Liver (tissue), 9 donors: ENCODE measurements around the gene LRIT1. TPM values are rescaled to one million over a fixed set of nuclear protein-coding genes. Genes with fewer than 3 reads are reported as not detected.

ENCODE experiments used
- DNase-seq: peaks from one replicate; pipeline ENCODE4 v3.0.0-alpha.2; 2017; ENCODE audit warnings: low spot score
- H3K27ac ChIP-seq, 2 donors: one replicate each; pipeline ENCODE4 v1.7.0; 2013; ENCODE audit warnings: inconsistent platforms in 2 of 2, low read length in 2 of 2, control low read depth in 1 of 2, low read depth in 1 of 2, mild to moderate bottlenecking in 1 of 2
- H3K27me3 ChIP-seq, 4 donors: one replicate each; pipeline versions ENCODE4 v1.6.1 to v1.7.0; 2013; ENCODE audit warnings: low read length in 3 of 4, inconsistent platforms in 1 of 4, mild to moderate bottlenecking in 1 of 4, moderate library complexity in 1 of 4; ENCODE audit not compliant: control insufficient read depth in 4 of 4, insufficient read depth in 4 of 4
- H3K36me3 ChIP-seq, 4 donors: one replicate each; pipeline versions ENCODE4 v1.6.1 to v1.7.0; 2013; ENCODE audit warnings: low read length in 3 of 4, mild to moderate bottlenecking in 3 of 4, low read depth in 1 of 4, moderate library complexity in 1 of 4; ENCODE audit not compliant: control insufficient read depth in 4 of 4, insufficient read depth in 3 of 4
- H3K4me1 ChIP-seq, 4 donors: one replicate each; pipeline versions ENCODE4 v1.6.1 to v1.7.0; 2013; ENCODE audit warnings: low read length in 3 of 4, mild to moderate bottlenecking in 3 of 4, moderate library complexity in 1 of 4; ENCODE audit not compliant: control insufficient read depth in 4 of 4, insufficient read depth in 4 of 4
- H3K4me3 ChIP-seq, 3 donors: one replicate each; pipeline versions ENCODE4 v1.6.1 to v1.7.0; 2013; ENCODE audit warnings: low read length in 3 of 3, control low read depth in 1 of 3, low read depth in 1 of 3, mild to moderate bottlenecking in 1 of 3
- H3K9ac ChIP-seq, 2 donors: one replicate each; pipeline ENCODE4 v1.7.0; 2013; ENCODE audit warnings: low read length in 2 of 2, mild to moderate bottlenecking in 2 of 2, moderate library complexity in 2 of 2, control low read depth in 1 of 2, low read depth in 1 of 2
- H3K9me3 ChIP-seq, 4 donors: one replicate each; pipeline versions ENCODE4 v1.6.1 to v1.7.0; 2013; ENCODE audit warnings: low read length in 3 of 4; ENCODE audit not compliant: control insufficient read depth in 4 of 4
- EGR1 ChIP-seq, 2 donors: IDR thresholded peaks; 2 replicates each; pipeline ENCODE4 v1.6.1; 2016 to 2018; ENCODE audit warnings: antibody characterized with exemption in 2 of 2, low read depth in 2 of 2
- FOXA1 ChIP-seq: IDR thresholded peaks from 2 replicates; pipeline ENCODE4 v1.6.1; 2016; ENCODE audit warnings: antibody characterized with exemption
- FOXA2 ChIP-seq: IDR thresholded peaks from 2 replicates; pipeline ENCODE4 v1.6.1; 2016; ENCODE audit warnings: antibody characterized with exemption
- GABPA ChIP-seq, 2 donors: IDR thresholded peaks in 1 of 2; conservative IDR thresholded peaks in 1 of 2; 2 replicates each; pipeline ENCODE4 v1.6.1; 2016; ENCODE audit warnings: antibody characterized with exemption in 2 of 2, mild to moderate bottlenecking in 1 of 2, moderate library complexity in 1 of 2
- HNF4A ChIP-seq, 2 donors: conservative IDR thresholded peaks; 2 replicates each; pipeline ENCODE4 v1.6.1; 2016; ENCODE audit warnings: antibody characterized with exemption in 2 of 2, mild to moderate bottlenecking in 2 of 2
- HNF4G ChIP-seq: IDR thresholded peaks from 2 replicates; pipeline ENCODE4 v1.6.1; 2016; ENCODE audit warnings: antibody characterized with exemption
- JUND ChIP-seq, 2 donors: IDR thresholded peaks; 2 replicates each; pipeline ENCODE4 v1.6.1; 2016; ENCODE audit warnings: antibody characterized with exemption in 2 of 2
- RAD21 ChIP-seq, 2 donors: IDR thresholded peaks; 2 replicates each; pipeline ENCODE4 v1.6.1; 2016; ENCODE audit warnings: antibody characterized with exemption in 2 of 2, mild to moderate bottlenecking in 2 of 2
- RXRA ChIP-seq, 2 donors: IDR thresholded peaks; 2 replicates each; pipeline ENCODE4 v1.6.1; 2017 to 2018; ENCODE audit warnings: antibody characterized with exemption in 2 of 2, mild to moderate bottlenecking in 1 of 2
- SP1 ChIP-seq: IDR thresholded peaks from 2 replicates; pipeline ENCODE4 v1.6.1; 2018; ENCODE audit warnings: antibody characterized with exemption, mild to moderate bottlenecking
- TAF1 ChIP-seq: conservative IDR thresholded peaks from 2 replicates; pipeline ENCODE4 v1.6.1; 2016; ENCODE audit warnings: antibody characterized with exemption, mild to moderate bottlenecking
- YY1 ChIP-seq: IDR thresholded peaks from 2 replicates; pipeline ENCODE4 v1.6.1; 2016; ENCODE audit warnings: antibody characterized with exemption, mild to moderate bottlenecking
- WGBS: extraction: QIAGEN DNeasy Blood & Tissue Kit; methylation state at CpG from one replicate; pipeline ENCODE4 v1.1.7; 2013; 5-methylcytosine and 5-hydroxymethylcytosine counted together
- polyA plus RNA-seq, 2 donors: library from polyadenylated mRNA; stranded (reverse) in 1 of 2; unstranded in 1 of 2; fragments of 200-250 nt in 1 of 2; fragments of >200 nt in 1 of 2; fragmentation: Nextera tagmentation in 1 of 2; extraction: Ambion mirVana in 1 of 2; gene quantifications; one replicate each; pipeline versions ENCODE4 v1.2.1 to v1.2.3, GENCODE V29; 2013 to 2015
- total RNA-seq, 2 donors: library from RNA; depleted of rRNA; stranded (reverse); fragments of >200 nt; gene quantifications; one replicate each; pipeline ENCODE4 v1.2.3, GENCODE V29; 2014
- TF ChIP-seq, protein P1 (sequence below): IDR thresholded peaks from 2 replicates; pipeline ENCODE4 v1.6.1; 2016; ENCODE audit warnings: antibody characterized with exemption
- TF ChIP-seq, protein P2 (sequence below): fragments of 150-350 bp; IDR thresholded peaks from 2 replicates; pipeline ENCODE4 v1.5.1; 2017; ENCODE audit warnings: improper control_type of control experiment, low read depth, low read length; ENCODE audit not compliant: missing input control
- TF ChIP-seq, protein P3 (sequence below): IDR thresholded peaks from 2 replicates; pipeline ENCODE4 v1.6.1; 2016; ENCODE audit warnings: antibody characterized with exemption
- TF ChIP-seq, protein P4 (sequence below): IDR thresholded peaks from 2 replicates; pipeline ENCODE4 v1.6.1; 2016; ENCODE audit warnings: antibody characterized with exemption, mild to moderate bottlenecking
- TF ChIP-seq, protein P5 (sequence below): IDR thresholded peaks from 2 replicates; pipeline ENCODE4 v1.6.1; 2016; ENCODE audit warnings: antibody characterized with exemption
- donor health status: healthy.
- donor health status: healthy.
- donor health status: healthy.
- donor health status: healthy.
- donor health status: healthy.

The LRIT1 gene
- total and polyA plus RNA-seq, 4 donors, result not detected

DNA sequence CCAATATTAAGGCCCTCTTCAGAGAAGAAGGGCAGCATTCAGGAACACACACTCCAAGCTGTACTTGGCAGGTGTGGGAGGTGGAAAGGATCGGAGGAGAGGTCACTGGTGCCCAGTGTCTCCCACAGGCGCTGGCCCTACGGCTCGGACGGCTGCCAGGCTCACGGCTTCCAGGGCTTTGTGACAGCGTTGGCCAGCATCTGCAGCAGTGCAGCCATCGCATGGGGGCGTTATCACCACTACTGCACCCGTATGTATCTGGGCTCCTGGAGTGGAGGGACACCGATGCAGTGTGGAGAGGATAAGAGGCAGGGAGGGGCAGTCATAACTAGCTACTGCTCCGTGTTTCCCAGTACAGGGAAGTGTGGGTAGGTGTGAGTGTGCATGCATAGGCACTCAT lies 7.4 kb upstream of the LRIT1 start (continued):
- TF ChIP-seq FOXA1 (no peak), TAF1 (no peak), GABPA (IDR thresholded peaks at IDR 0.05 in 1 of 2, conservative IDR thresholded peaks at IDR 0.05 in 1 of 2) (no peak)

DNA sequence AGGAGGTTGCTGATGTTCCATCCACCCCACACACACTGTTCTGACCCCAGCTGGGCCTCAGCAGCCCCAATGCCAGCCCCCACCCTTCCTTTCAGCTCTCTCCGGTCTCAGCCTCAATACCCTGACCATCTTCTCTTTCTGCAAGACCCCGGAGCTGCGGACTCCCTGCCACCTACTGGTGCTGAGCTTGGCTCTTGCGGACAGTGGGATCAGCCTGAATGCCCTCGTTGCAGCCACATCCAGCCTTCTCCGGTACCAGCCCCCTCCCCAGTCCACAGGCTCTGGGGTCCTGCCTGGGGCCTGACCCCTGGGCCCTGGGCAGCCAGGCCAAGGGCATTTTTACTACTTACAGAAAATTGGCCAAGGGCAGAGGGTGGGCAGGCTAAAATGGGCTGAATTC lies 6.2 kb upstream of the LRIT1 start:
- DNase-seq, result no peak
- no peaks in the 10 kb centered on the region for H3K27me3 ChIP-seq
- H3K27ac ChIP-seq, result no peak overlapping the region
- no peaks in the 10 kb centered on the region for H3K4me1 ChIP-seq
- no peaks in the 10 kb centered on the region for H3K9me3 ChIP-seq
- no peaks in the 10 kb centered on the region for H3K36me3 ChIP-seq
- no peak overlapping the region for H3K9ac ChIP-seq
- WGBS, result 81% methylated on average over 6 of the region's 6 CpGs
- TF ChIP-seq RAD21 (IDR thresholded peaks at IDR 0.05) (no peak), RXRA (IDR thresholded peaks at IDR 0.05) (no peak), GABPA (IDR thresholded peaks at IDR 0.05 in 1 of 2, conservative IDR thresholded peaks at IDR 0.05 in 1 of 2) (no peak), EGR1 (IDR thresholded peaks at IDR 0.05; ENCODE audit: low read depth in 2 of 2) (no peak), HNF4G (no peak), FOXA1 (no peak), FOXA2 (no peak), JUND (IDR thresholded peaks at IDR 0.05) (no peak), HNF4A (conservative IDR thresholded peaks at IDR 0.05) (no peak)
- TF ChIP-seq, protein P1, sequence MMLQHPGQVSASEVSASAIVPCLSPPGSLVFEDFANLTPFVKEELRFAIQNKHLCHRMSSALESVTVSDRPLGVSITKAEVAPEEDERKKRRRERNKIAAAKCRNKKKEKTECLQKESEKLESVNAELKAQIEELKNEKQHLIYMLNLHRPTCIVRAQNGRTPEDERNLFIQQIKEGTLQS, result no peak
- TF ChIP-seq, protein P2, sequence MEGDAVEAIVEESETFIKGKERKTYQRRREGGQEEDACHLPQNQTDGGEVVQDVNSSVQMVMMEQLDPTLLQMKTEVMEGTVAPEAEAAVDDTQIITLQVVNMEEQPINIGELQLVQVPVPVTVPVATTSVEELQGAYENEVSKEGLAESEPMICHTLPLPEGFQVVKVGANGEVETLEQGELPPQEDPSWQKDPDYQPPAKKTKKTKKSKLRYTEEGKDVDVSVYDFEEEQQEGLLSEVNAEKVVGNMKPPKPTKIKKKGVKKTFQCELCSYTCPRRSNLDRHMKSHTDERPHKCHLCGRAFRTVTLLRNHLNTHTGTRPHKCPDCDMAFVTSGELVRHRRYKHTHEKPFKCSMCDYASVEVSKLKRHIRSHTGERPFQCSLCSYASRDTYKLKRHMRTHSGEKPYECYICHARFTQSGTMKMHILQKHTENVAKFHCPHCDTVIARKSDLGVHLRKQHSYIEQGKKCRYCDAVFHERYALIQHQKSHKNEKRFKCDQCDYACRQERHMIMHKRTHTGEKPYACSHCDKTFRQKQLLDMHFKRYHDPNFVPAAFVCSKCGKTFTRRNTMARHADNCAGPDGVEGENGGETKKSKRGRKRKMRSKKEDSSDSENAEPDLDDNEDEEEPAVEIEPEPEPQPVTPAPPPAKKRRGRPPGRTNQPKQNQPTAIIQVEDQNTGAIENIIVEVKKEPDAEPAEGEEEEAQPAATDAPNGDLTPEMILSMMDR, result no peak
- TF ChIP-seq, protein P3, sequence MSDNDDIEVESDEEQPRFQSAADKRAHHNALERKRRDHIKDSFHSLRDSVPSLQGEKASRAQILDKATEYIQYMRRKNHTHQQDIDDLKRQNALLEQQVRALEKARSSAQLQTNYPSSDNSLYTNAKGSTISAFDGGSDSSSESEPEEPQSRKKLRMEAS, result no peak
- TF ChIP-seq, protein P4, sequence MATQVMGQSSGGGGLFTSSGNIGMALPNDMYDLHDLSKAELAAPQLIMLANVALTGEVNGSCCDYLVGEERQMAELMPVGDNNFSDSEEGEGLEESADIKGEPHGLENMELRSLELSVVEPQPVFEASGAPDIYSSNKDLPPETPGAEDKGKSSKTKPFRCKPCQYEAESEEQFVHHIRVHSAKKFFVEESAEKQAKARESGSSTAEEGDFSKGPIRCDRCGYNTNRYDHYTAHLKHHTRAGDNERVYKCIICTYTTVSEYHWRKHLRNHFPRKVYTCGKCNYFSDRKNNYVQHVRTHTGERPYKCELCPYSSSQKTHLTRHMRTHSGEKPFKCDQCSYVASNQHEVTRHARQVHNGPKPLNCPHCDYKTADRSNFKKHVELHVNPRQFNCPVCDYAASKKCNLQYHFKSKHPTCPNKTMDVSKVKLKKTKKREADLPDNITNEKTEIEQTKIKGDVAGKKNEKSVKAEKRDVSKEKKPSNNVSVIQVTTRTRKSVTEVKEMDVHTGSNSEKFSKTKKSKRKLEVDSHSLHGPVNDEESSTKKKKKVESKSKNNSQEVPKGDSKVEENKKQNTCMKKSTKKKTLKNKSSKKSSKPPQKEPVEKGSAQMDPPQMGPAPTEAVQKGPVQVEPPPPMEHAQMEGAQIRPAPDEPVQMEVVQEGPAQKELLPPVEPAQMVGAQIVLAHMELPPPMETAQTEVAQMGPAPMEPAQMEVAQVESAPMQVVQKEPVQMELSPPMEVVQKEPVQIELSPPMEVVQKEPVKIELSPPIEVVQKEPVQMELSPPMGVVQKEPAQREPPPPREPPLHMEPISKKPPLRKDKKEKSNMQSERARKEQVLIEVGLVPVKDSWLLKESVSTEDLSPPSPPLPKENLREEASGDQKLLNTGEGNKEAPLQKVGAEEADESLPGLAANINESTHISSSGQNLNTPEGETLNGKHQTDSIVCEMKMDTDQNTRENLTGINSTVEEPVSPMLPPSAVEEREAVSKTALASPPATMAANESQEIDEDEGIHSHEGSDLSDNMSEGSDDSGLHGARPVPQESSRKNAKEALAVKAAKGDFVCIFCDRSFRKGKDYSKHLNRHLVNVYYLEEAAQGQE, result no peak
- no peak overlapping the region for H3K4me3 ChIP-seq

DNA sequence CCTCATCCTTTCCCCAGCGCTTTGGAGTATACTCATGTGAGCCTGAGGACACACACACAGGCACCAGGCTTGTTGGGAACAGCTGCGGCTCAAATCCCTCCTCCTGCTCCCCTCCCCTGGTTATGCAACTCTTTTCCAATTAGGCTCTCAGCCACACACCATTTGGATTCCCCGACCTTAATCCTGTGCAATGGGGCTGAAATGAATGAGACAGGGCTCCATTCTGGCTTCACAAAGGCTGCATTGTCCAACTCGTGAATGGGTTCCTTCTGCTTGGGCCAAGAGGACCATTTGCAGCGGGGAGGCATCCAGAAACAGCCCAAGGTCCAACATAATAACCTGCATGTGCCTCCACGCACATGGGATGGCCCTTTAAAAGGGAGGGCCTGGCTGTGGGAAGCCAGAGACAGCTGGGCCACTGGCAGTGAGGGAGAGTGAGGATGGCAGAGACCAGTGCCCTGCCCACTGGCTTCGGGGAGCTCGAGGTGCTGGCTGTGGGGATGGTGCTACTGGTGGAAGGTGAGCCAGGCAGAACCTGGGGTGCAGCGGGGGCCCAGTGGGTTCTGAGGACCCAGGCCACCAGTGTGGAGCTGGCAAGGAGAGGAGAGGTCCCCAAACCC lies 3.4 kb upstream of the LRIT1 start, which contains the start of gene RGR:
Gene RGR, plus strand, starts transcription at position 403 of the 620 bp plus-strand sequence. Its CDS starts 38 bp downstream, at position 441.
- Histone ChIP-seq H3K9me3 (peaks cover 0 to 1% (median 0%) of the 10 kb centered on the region in 4 donors), H3K27ac (no peak within 1 kb of the TSS), H3K4me3 (no peak within 1 kb of the TSS), H3K4me1 (no peaks in the 10 kb centered on the region), H3K27me3 (no peaks in the 10 kb centered on the region), H3K9ac (no peak within 1 kb of the TSS), H3K36me3 (no peaks in the 10 kb centered on the region)
- 67% methylated on average over 9 of the region's 9 CpGs for WGBS
- DNase-seq, result no peak
- TF ChIP-seq GABPA (IDR thresholded peaks at IDR 0.05 in 1 of 2, conservative IDR thresholded peaks at IDR 0.05 in 1 of 2), result no peak
- TF ChIP-seq HNF4G, result no peak
- no peak for TF ChIP-seq YY1
- TF ChIP-seq RAD21 (IDR thresholded peaks at IDR 0.05), result no peak
- TF ChIP-seq, protein P1, result no peak
- TF ChIP-seq, protein P3, result no peak
- TF ChIP-seq EGR1 (IDR thresholded peaks at IDR 0.05; ENCODE audit: low read depth in 2 of 2), result no peak
- TF ChIP-seq TAF1, result no peak
- TF ChIP-seq, protein P4, result no peak
- TF ChIP-seq, protein P5, sequence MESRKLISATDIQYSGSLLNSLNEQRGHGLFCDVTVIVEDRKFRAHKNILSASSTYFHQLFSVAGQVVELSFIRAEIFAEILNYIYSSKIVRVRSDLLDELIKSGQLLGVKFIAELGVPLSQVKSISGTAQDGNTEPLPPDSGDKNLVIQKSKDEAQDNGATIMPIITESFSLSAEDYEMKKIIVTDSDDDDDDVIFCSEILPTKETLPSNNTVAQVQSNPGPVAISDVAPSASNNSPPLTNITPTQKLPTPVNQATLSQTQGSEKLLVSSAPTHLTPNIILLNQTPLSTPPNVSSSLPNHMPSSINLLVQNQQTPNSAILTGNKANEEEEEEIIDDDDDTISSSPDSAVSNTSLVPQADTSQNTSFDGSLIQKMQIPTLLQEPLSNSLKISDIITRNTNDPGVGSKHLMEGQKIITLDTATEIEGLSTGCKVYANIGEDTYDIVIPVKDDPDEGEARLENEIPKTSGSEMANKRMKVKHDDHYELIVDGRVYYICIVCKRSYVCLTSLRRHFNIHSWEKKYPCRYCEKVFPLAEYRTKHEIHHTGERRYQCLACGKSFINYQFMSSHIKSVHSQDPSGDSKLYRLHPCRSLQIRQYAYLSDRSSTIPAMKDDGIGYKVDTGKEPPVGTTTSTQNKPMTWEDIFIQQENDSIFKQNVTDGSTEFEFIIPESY, result no peak
- no peak for TF ChIP-seq SP1
